IMR-90 (cell line): ENCODE results near the gene ZNF786. TPM values are rescaled to one million over a fixed set of nuclear protein-coding genes. Genes with fewer than 3 reads are reported as not detected.

Source experiments
- ATAC-seq: fragments of 200-7000 bp; cut with Tn5 transposase; 2 replicates; pipeline ENCODE4 v1.9.1; 2020; ENCODE audit warnings: low read depth, mild to moderate bottlenecking, moderate library complexity
- BruUV-seq: library from RNA; stranded (reverse); fragments of 400-500 nt; replicated peaks from 2 replicates; lab custom pipeline; 2021; lab: Mats Ljungman, UMichigan
- CTCF ChIA-PET: fragments of 300-600 bp; formaldehyde crosslinking; extraction: SDS; loops from one replicate; lab custom pipeline; 2021; ENCODE audit warnings: antibody characterized with exemption; lab: Yijun Ruan, JAX
- POLR2A ChIA-PET: fragments of 300-600 bp; sonication (Branson Sonifier 250); formaldehyde crosslinking; loops from one replicate; lab custom pipeline; 2022; ENCODE audit warnings: antibody characterized with exemption; ENCODE audit not compliant: unreplicated experiment; lab: Charles Lee
- DNase-seq: peaks from one replicate; pipeline ENCODE4 v3.0.0; 2013
- H2AFZ ChIP-seq: replicated peaks from 2 replicates; pipeline ENCODE3; 2013; ENCODE audit warnings: low read length, mild to moderate bottlenecking; ENCODE audit not compliant: poor library complexity
- H2AK5ac ChIP-seq: 2 replicates; pipeline ENCODE4 v1.6.1; 2013; ENCODE audit warnings: low read depth, low read length, inconsistent platforms
- H2AK9ac ChIP-seq: replicated peaks from 2 replicates; pipeline ENCODE3; 2013; ENCODE audit warnings: mild to moderate bottlenecking, low read depth, low read length, moderate library complexity; ENCODE audit not compliant: poor library complexity
- H2BK120ac ChIP-seq: 2 replicates; pipeline ENCODE4 v1.6.1; 2013; ENCODE audit warnings: low read depth, low read length, inconsistent platforms
- H2BK15ac ChIP-seq: 3 replicates; pipeline ENCODE4 v1.6.1; 2013; ENCODE audit warnings: low read depth, low read length, inconsistent platforms
- H2BK20ac ChIP-seq: 2 replicates; pipeline ENCODE4 v1.6.1; 2013; ENCODE audit warnings: low read depth, mild to moderate bottlenecking, inconsistent platforms, low read length, moderate library complexity
- H2BK5ac ChIP-seq: 2 replicates; pipeline ENCODE4 v1.6.1; 2013; ENCODE audit warnings: mild to moderate bottlenecking, low read depth, low read length, inconsistent platforms; ENCODE audit not compliant: poor library complexity, severe bottlenecking
- H3K14ac ChIP-seq: replicated peaks from 2 replicates; pipeline ENCODE4 v1.6.1; 2013; ENCODE audit warnings: low read depth, low read length, inconsistent platforms
- H3K18ac ChIP-seq: 2 replicates; pipeline ENCODE4 v1.6.1; 2013; ENCODE audit warnings: low read depth, low read length, control low read depth
- H3K23ac ChIP-seq: 2 replicates; pipeline ENCODE4 v1.6.1; 2013; ENCODE audit warnings: low read depth, low read length, inconsistent platforms
- H3K27ac ChIP-seq: 2 replicates; pipeline ENCODE4 v1.5.1; 2013; ENCODE audit warnings: mild to moderate bottlenecking, control low read depth, low read length; ENCODE audit not compliant: insufficient read depth
- H3K27me3 ChIP-seq: 2 replicates; pipeline ENCODE4 v1.6.1; 2013; ENCODE audit warnings: low read length; ENCODE audit not compliant: control insufficient read depth, insufficient read depth
- H3K36me3 ChIP-seq: 2 replicates; pipeline ENCODE4 v1.6.1; 2013; ENCODE audit warnings: low read length, mixed read lengths; ENCODE audit not compliant: control insufficient read depth, insufficient read depth
- H3K4ac ChIP-seq: 2 replicates; pipeline ENCODE4 v1.6.1; 2013; ENCODE audit warnings: low read depth, low read length, inconsistent platforms
- H3K4me1 ChIP-seq: 2 replicates; pipeline ENCODE4 v1.6.1; 2013; ENCODE audit warnings: low read length, mixed read lengths; ENCODE audit not compliant: control insufficient read depth, insufficient read depth
- H3K4me2 ChIP-seq: 2 replicates; pipeline ENCODE4 v1.6.1; 2013; ENCODE audit warnings: low read depth, mild to moderate bottlenecking, control low read depth, low read length, moderate library complexity
- H3K4me3 ChIP-seq: 2 replicates; pipeline ENCODE4 v1.5.1; 2013; ENCODE audit warnings: low read depth, mild to moderate bottlenecking, control low read depth, low read length, moderate library complexity; ENCODE audit not compliant: insufficient read depth
- H3K56ac ChIP-seq: 2 replicates; pipeline ENCODE4 v1.6.1; 2013; ENCODE audit warnings: low read length, inconsistent platforms; ENCODE audit not compliant: insufficient read depth; ENCODE audit errors: extremely low read depth
- H3K79me1 ChIP-seq, 2 experiments: 2 replicates each; pipeline ENCODE4 v1.6.1; 2013; ENCODE audit warnings: low read length in 2 of 2, inconsistent platforms in 1 of 2, low read depth in 1 of 2
- H3K9ac ChIP-seq: 2 replicates; pipeline ENCODE4 v1.6.1; 2013; ENCODE audit warnings: low read depth, low read length, control low read depth
- H3K9me1 ChIP-seq: 2 replicates; pipeline ENCODE4 v1.6.1; 2013; ENCODE audit warnings: low read length, inconsistent platforms; ENCODE audit not compliant: insufficient read depth
- H3K9me3 ChIP-seq: 2 replicates; pipeline ENCODE4 v1.6.1; 2013; ENCODE audit warnings: low read length; ENCODE audit not compliant: control insufficient read depth, insufficient read depth
- H4K20me1 ChIP-seq: 2 replicates; pipeline ENCODE4 v1.6.1; 2013; ENCODE audit warnings: low read length, inconsistent platforms; ENCODE audit not compliant: insufficient read depth
- H4K5ac ChIP-seq: 2 replicates; pipeline ENCODE4 v1.6.1; 2013; ENCODE audit warnings: mild to moderate bottlenecking, low read depth, low read length, control low read depth
- H4K8ac ChIP-seq, 2 experiments: 2 replicates each; pipeline ENCODE4 v1.6.1; 2013; ENCODE audit warnings: low read depth in 2 of 2, low read length in 2 of 2, control low read depth in 1 of 2, inconsistent platforms in 1 of 2
- H4K91ac ChIP-seq: 2 replicates; pipeline ENCODE4 v1.6.1; 2013; ENCODE audit warnings: low read depth, low read length, inconsistent platforms; ENCODE audit not compliant: insufficient read depth
- CHD1 ChIP-seq: IDR thresholded peaks from 2 replicates; pipeline ENCODE4 v1.6.1; 2012; ENCODE audit warnings: low read depth, low read length, improper control_type of control experiment
- MAFK ChIP-seq: IDR thresholded peaks from 2 replicates; pipeline ENCODE4 v1.6.1; 2012; ENCODE audit warnings: low read depth, low read length, improper control_type of control experiment
- NFE2L2 ChIP-seq: fragments of 150-350 bp; IDR thresholded peaks from 2 replicates; pipeline ENCODE4 v1.6.1; 2016; ENCODE audit warnings: low read depth, mild to moderate bottlenecking, low read length
- POLR2A ChIP-seq: IDR thresholded peaks from 2 replicates; pipeline ENCODE4 v1.6.1; 2012; ENCODE audit warnings: mild to moderate bottlenecking, low read depth, low read length
- RAD21 ChIP-seq: IDR thresholded peaks from 2 replicates; pipeline ENCODE4 v1.6.1; 2012; ENCODE audit warnings: low read length, improper control_type of control experiment
- RFX5 ChIP-seq: IDR thresholded peaks from 2 replicates; pipeline ENCODE4 v1.8.0; 2012; ENCODE audit warnings: low read depth, mild to moderate bottlenecking, low read length, moderate library complexity
- SMC3 ChIP-seq: fragments of 150-350 bp; IDR thresholded peaks from 2 replicates; pipeline ENCODE4 v1.6.1; 2016; ENCODE audit warnings: low read depth, mild to moderate bottlenecking, antibody characterized with exemption, low read length, moderate library complexity
- WGBS, 2 experiments: methylation state at CpG; one replicate each; pipeline versions ENCODE4 v1.1.5 to v1.1.7; 2013; ENCODE audit warnings: missing lambda C conversion rate in 2 of 2; ENCODE audit not compliant: insufficient read length in 1 of 2; ENCODE audit errors: extremely low coverage in 2 of 2; 5-methylcytosine and 5-hydroxymethylcytosine counted together
- dilution Hi-C: fragments of 300-500 bp; cut with HindIII; formaldehyde crosslinking; loops from one replicate; pipeline ENCODE4 v1.14.3; 2018; ENCODE audit warnings: low sequenced_read_pairs; ENCODE audit not compliant: unreplicated experiment
- in situ Hi-C: fragments of 300-500 bp; cut with MboI; formaldehyde crosslinking; loops from 3 replicates; pipeline ENCODE4 v1.14.3; 2019; ENCODE audit warnings: low sequenced_read_pairs, inconsistent platforms, mixed read lengths
- intact Hi-C: fragments of 100-400 bp; cut with micrococcal nuclease; formaldehyde crosslinking; loops from 2 replicates; pipeline ENCODE4 v1.10.0; 2022
- polyA plus RNA-seq, 3 experiments: library from polyadenylated mRNA; depleted of rRNA; stranded (reverse); fragments of >200 nt; gene quantifications; 2 replicates each; pipeline ENCODE4 v1.2.3, GENCODE V29; 2012; ENCODE audit warnings: low replicate concordance in 1 of 3
- total RNA-seq: library from RNA; depleted of rRNA; stranded (reverse); fragments of >200 nt; gene quantifications from 2 replicates; pipeline ENCODE4 v1.2.3, GENCODE V29; 2012

Gene ZNF786
- total and polyA plus RNA-seq, 2 of the 4 experiments (the other 2 are of a cell fraction): 2.8 to 7.3 TPM

DNA sequence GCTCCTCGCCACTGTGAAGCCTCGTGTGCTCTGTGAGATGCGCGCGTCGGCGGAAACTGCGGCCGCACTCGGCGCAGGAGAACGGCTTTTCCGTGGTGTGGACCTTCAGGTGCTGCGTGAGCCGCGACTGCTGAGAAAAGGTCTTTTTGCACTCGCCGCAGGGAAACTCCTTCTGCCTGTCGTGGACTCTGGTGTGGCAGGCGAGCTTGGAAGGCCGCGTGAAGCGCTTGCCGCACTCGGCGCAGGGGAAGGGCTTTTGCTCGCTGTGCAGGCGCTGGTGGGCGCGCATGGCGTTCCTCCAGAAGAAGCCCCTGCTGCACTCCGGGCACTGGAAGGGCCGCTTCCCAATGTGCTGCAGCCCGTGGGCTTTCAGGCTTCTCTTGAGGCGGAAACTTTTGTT lies 13.7 kb upstream of the ZNF786 start:
- no peaks in the 10 kb centered on the region for H4K20me1 ChIP-seq
- H2AK9ac ChIP-seq: no peak overlapping the region
- no peak overlapping the region for H2AFZ ChIP-seq
- no peak overlapping the region for H3K4ac ChIP-seq
- ChIA-PET CTCF (no interaction called here), POLR2A (no interaction called here)
- dilution Hi-C loops (no loop called here), intact Hi-C loops (no loop called here), in situ Hi-C loops (no loop called here)
- no peak overlapping the region for H2BK15ac ChIP-seq
- no peak overlapping the region for H2AK5ac ChIP-seq
- no peaks in the 10 kb centered on the region for H3K27me3 ChIP-seq
- no peak overlapping the region for H3K4me3 ChIP-seq
- no peak overlapping the region for H3K56ac ChIP-seq
- DNase-seq: no peak
- WGBS, 2 experiments: 95% methylated on average over 33 of the region's 35 CpGs; no CpG with 5 or more reads in 1 of the 2 experiments
- no peaks in the 10 kb centered on the region for H3K9me3 ChIP-seq
- no peak overlapping the region for H3K27ac ChIP-seq
- H4K5ac ChIP-seq: no peak overlapping the region
- no peak overlapping the region for H2BK5ac ChIP-seq
- no peak overlapping the region for H2BK20ac ChIP-seq
- H3K4me2 ChIP-seq: no peak overlapping the region
- peaks cover 4% of the 10 kb centered on the region; the same call in 1 of the 2 replicates for H3K36me3 ChIP-seq
- ATAC-seq: no peak
- H4K91ac ChIP-seq: no peak overlapping the region
- no peaks in the 10 kb centered on the region for H3K4me1 ChIP-seq
- BruUV-seq: no TSS peak
- no peaks in the 10 kb centered on the region for H3K79me1 ChIP-seq
- H3K14ac ChIP-seq: no peak overlapping the region
- no peak overlapping the region for H2BK120ac ChIP-seq
- no peak overlapping the region for H3K9ac ChIP-seq
- no peak overlapping the region for H3K23ac ChIP-seq
- no peak overlapping the region for H4K8ac ChIP-seq
- TF ChIP-seq POLR2A (no peak), SMC3 (no peak), MAFK (no peak), RFX5 (no peak), RAD21 (no peak), NFE2L2 (no peak), CHD1 (no peak)
- H3K18ac ChIP-seq: no peak overlapping the region
- H3K9me1 ChIP-seq: no peaks in the 10 kb centered on the region
